Amniotic epithelial cell (primary cell): Measurements from ENCODE around the gene UBE2H.
"Not testable (repeated sequence)": the region's sequence is repeated elsewhere in the genome, so short reads cannot be mapped to it uniquely, and the experiment has no call there.

Source experiments
- DNase-seq: peaks from one replicate; pipeline ENCODE4 v3.0.0-alpha.2; 2010; ENCODE audit warnings: low read depth

Gene UBE2H

GRCh38 chr7:129952653-129953560 is at the start of gene UBE2H:
UBE2H (minus strand) TSS chr7:129952960; CDS start chr7:129952555, 405 bp downstream.
- peak; percentile 87 for DNase-seq

- no peak for DNase-seq
These were observed 45.7 kb upstream of the UBE2H start for GRCh38 chr7:129998446-129998845.

- DNase-seq: no peak
These were observed 44.5 kb upstream of the UBE2H start for GRCh38 chr7:129997285-129997684.

GRCh38 chr7:129993275-129993674 is 40.5 kb upstream of the UBE2H start:
- peak; percentile 25 for DNase-seq

- DNase-seq: no peak
These were observed 37.8 kb upstream of the UBE2H start for GRCh38 chr7:129990403-129991192.

- DNase-seq: no peak
These were observed 36.7 kb upstream of the UBE2H start for GRCh38 chr7:129989466-129989865.

GRCh38 chr7:129986600-129986999 is 33.8 kb upstream of the UBE2H start:
- no peak for DNase-seq

- DNase-seq: no peak
These were observed 27.9 kb upstream of the UBE2H start for GRCh38 chr7:129980667-129981066.

GRCh38 chr7:129975309-129975708 is 22.5 kb upstream of the UBE2H start:
- DNase-seq: no peak

- DNase-seq: no peak
These were observed 18.1 kb upstream of the UBE2H start for GRCh38 chr7:129970816-129971215.

- DNase-seq: peak; percentile 87
These were observed 17.2 kb upstream of the UBE2H start for GRCh38 chr7:129969881-129970446.

GRCh38 chr7:129968592-129969383 is 16.0 kb upstream of the UBE2H start:
- no peak for DNase-seq

GRCh38 chr7:129960204-129960475 is 7.4 kb upstream of the UBE2H start:
- not testable (repeated sequence) for DNase-seq

- DNase-seq: peak; percentile 66
These were observed 6.9 kb upstream of the UBE2H start for GRCh38 chr7:129959471-129960203.

GRCh38 chr7:129958643-129959470 is 6.1 kb upstream of the UBE2H start:
- DNase-seq: peak; percentile 97

- DNase-seq: no peak
These were observed 3.3 kb upstream of the UBE2H start for GRCh38 chr7:129955993-129956543.

- no peak for DNase-seq
These were observed 591 bp downstream of the UBE2H start for GRCh38 chr7:129952086-129952652.

GRCh38 chr7:129951226-129952085 is 1.3 kb downstream of the UBE2H start:
- DNase-seq: peak; percentile 49

GRCh38 chr7:129950933-129951225 is 1.9 kb downstream of the UBE2H start:
- no peak for DNase-seq
